Neural cell (in vitro differentiated cells): ENCODE data around the gene CDK3. TPM values are rescaled to one million over a fixed set of nuclear protein-coding genes. Genes with fewer than 3 reads are reported as not detected.

ENCODE experiments used
- H2AFZ ChIP-seq: fragments of 200-600, 300-800 bp; sonication (generic), shearing (Covaris generic); 2 replicates; pipeline ENCODE4 v1.6.0; 2014; ENCODE audit warnings: low read depth, mild to moderate bottlenecking, antibody characterized with exemption, low read length, moderate library complexity
- H3F3A ChIP-seq: fragments of 200-600 bp; shearing (Covaris generic); 2 replicates; pipeline ENCODE4 v1.6.1; 2016; ENCODE audit warnings: mild to moderate bottlenecking, moderate library complexity, mixed read lengths, antibody characterized with exemption, low read length; ENCODE audit not compliant: insufficient read depth, poor library complexity, severe bottlenecking
- H3K27ac ChIP-seq: fragments of 200-600, 300-800 bp; sonication (generic), shearing (Covaris generic); 2 replicates; pipeline ENCODE4 v1.5.1; 2014; ENCODE audit warnings: mild to moderate bottlenecking, low read length, moderate library complexity
- H3K27me3 ChIP-seq: fragments of 300-800, 200-600 bp; sonication (generic), shearing (Covaris generic); 2 replicates; pipeline ENCODE4 v1.6.0; 2014; ENCODE audit warnings: mild to moderate bottlenecking, low read depth, low read length, moderate library complexity; ENCODE audit not compliant: insufficient read depth
- H3K36me3 ChIP-seq: fragments of 300-800, 200-600 bp; sonication (generic), shearing (Covaris generic); 2 replicates; pipeline ENCODE4 v1.5.1; 2014; ENCODE audit warnings: mild to moderate bottlenecking, antibody characterized with exemption, low read length, moderate library complexity; ENCODE audit not compliant: insufficient read depth
- H3K4me2 ChIP-seq: fragments of 300-800, 200-600 bp; sonication (generic), shearing (Covaris generic); 2 replicates; pipeline ENCODE4 v1.6.0; 2014; ENCODE audit warnings: mild to moderate bottlenecking, low read length
- H3K4me3 ChIP-seq: fragments of 300-800, 200-600 bp; sonication (generic), shearing (Covaris generic); 2 replicates; pipeline ENCODE4 v1.5.1; 2014; ENCODE audit warnings: mild to moderate bottlenecking, low read length, moderate library complexity
- H3K79me2 ChIP-seq: fragments of 200-600 bp; shearing (Covaris generic); replicated peaks from 2 replicates; pipeline ENCODE4 v1.6.0; 2014; ENCODE audit warnings: mild to moderate bottlenecking, low read length, moderate library complexity; ENCODE audit not compliant: insufficient read depth
- H3K9ac ChIP-seq: fragments of 300-800, 200-600 bp; sonication (generic), shearing (Covaris generic); 2 replicates; pipeline ENCODE4 v1.6.1; 2016; ENCODE audit warnings: mild to moderate bottlenecking, low read length, mixed read lengths
- H3K9me2 ChIP-seq: fragments of 200-600 bp; shearing (Covaris generic); 2 replicates; pipeline ENCODE4 v1.6.1; 2016; ENCODE audit warnings: mild to moderate bottlenecking, low read length, mixed read lengths; ENCODE audit not compliant: insufficient read depth
- H3K9me3 ChIP-seq: fragments of 200-600, 300-800 bp; sonication (generic), shearing (Covaris generic); 2 replicates; pipeline ENCODE4 v1.6.1; 2016; ENCODE audit warnings: mild to moderate bottlenecking, mixed run types, low read length, moderate library complexity, mixed read lengths
- H4K20me1 ChIP-seq: fragments of 200-600 bp; shearing (Covaris generic); 2 replicates; pipeline ENCODE4 v1.6.1; 2016; ENCODE audit warnings: mild to moderate bottlenecking, mixed run types; ENCODE audit not compliant: insufficient read depth
- CTCF ChIP-seq: fragments of 450-650 bp; IDR thresholded peaks from 2 replicates; pipeline ENCODE4 v1.5.1; 2014; ENCODE audit warnings: antibody characterized with exemption, mild to moderate bottlenecking, moderate library complexity; ENCODE audit not compliant: poor library complexity, severe bottlenecking
- EP300 ChIP-seq: fragments of 450-650 bp; conservative IDR thresholded peaks from 2 replicates; pipeline ENCODE4 v1.6.1; 2014; ENCODE audit warnings: antibody characterized with exemption, mild to moderate bottlenecking, moderate library complexity; ENCODE audit not compliant: poor library complexity, severe bottlenecking
- EZH2 ChIP-seq: fragments of 200-600, 300-800 bp; shearing (Covaris generic), sonication (generic); IDR thresholded peaks from 2 replicates; pipeline ENCODE4 v1.6.1; 2014; ENCODE audit warnings: antibody characterized with exemption, low read length, borderline replicate concordance, mild to moderate bottlenecking; ENCODE audit not compliant: insufficient read depth, poor library complexity, severe bottlenecking
- MXI1 ChIP-seq: fragments of 450-650 bp; conservative IDR thresholded peaks from 2 replicates; pipeline ENCODE4 v1.6.1; 2014; ENCODE audit warnings: antibody characterized with exemption, mild to moderate bottlenecking; ENCODE audit not compliant: poor library complexity, severe bottlenecking
- POLR2AphosphoS5 ChIP-seq: IDR thresholded peaks from 2 replicates; pipeline ENCODE4 v1.6.1; 2012
- RAD21 ChIP-seq: fragments of 450-650 bp; conservative IDR thresholded peaks from 2 replicates; pipeline ENCODE4 v1.6.1; 2014; ENCODE audit warnings: antibody characterized with exemption, mild to moderate bottlenecking, moderate library complexity
- REST ChIP-seq: IDR thresholded peaks from 2 replicates; pipeline ENCODE4 v1.6.1; 2012; ENCODE audit warnings: borderline replicate concordance
- SMC3 ChIP-seq: fragments of 450-650 bp; conservative IDR thresholded peaks from 2 replicates; pipeline ENCODE4 v1.6.1; 2014; ENCODE audit warnings: antibody characterized with exemption, mild to moderate bottlenecking, moderate library complexity; ENCODE audit not compliant: poor library complexity
- TAF1 ChIP-seq: IDR thresholded peaks from 2 replicates; pipeline ENCODE4 v1.6.1; 2012; ENCODE audit warnings: low read depth
- polyA plus RNA-seq: library from polyadenylated mRNA; depleted of rRNA; stranded (reverse); fragments of >200 nt; gene quantifications from 2 replicates; pipeline ENCODE4 v1.2.3, GENCODE V29; 2014

The CDK3 gene
- polyA plus RNA-seq, 1 donor from 2014 or later = 29.2 TPM

- TF ChIP-seq POLR2AphosphoS5 (no peak), EP300 (no peak), EZH2 (no peak), MXI1 (no peak), TAF1 (no peak), CTCF (no peak), RAD21 (no peak), SMC3 (no peak), REST (no peak)
- Histone ChIP-seq H3K9ac (no peak overlapping the region), H3K36me3 (no peaks in the 10 kb centered on the region), H3K9me2 (no peaks in the 10 kb centered on the region), H3K27me3 (no peaks in the 10 kb centered on the region), H2AFZ (no peak overlapping the region), H4K20me1 (no peaks in the 10 kb centered on the region), H3K79me2 (no peaks in the 10 kb centered on the region), H3F3A (no peaks in the 10 kb centered on the region), H3K4me3 (no peak overlapping the region), H3K4me2 (no peak overlapping the region), H3K27ac (no peak overlapping the region), H3K9me3 (no peaks in the 10 kb centered on the region)
Observed at GRCh38 chr17:76049239-76049638, 48.6 kb downstream of the CDK3 start.

- no peak overlapping the region for H3K27ac ChIP-seq
- no peaks in the 10 kb centered on the region for H3K9me2 ChIP-seq
- TF ChIP-seq CTCF (no peak), EP300 (no peak), SMC3 (no peak), EZH2 (no peak), RAD21 (no peak), TAF1 (no peak), MXI1 (no peak), POLR2AphosphoS5 (no peak), REST (no peak)
- H3K9ac ChIP-seq = no peak overlapping the region
- H3K4me3 ChIP-seq = no peak overlapping the region
- no peaks in the 10 kb centered on the region for H3K79me2 ChIP-seq
- no peak overlapping the region for H3K4me2 ChIP-seq
- H4K20me1 ChIP-seq = no peaks in the 10 kb centered on the region
- no peak overlapping the region for H2AFZ ChIP-seq
- H3F3A ChIP-seq = no peaks in the 10 kb centered on the region
- H3K27me3 ChIP-seq = no peaks in the 10 kb centered on the region
- H3K36me3 ChIP-seq = no peaks in the 10 kb centered on the region
- H3K9me3 ChIP-seq = no peaks in the 10 kb centered on the region
Observed at GRCh38 chr17:76049836-76050537, 49.3 kb downstream of the CDK3 start.
